Esophagus muscularis mucosa (tissue), 4 donors: ENCODE results near the gene MBD3. TPM values are rescaled to one million over a fixed set of nuclear protein-coding genes. Genes with fewer than 3 reads are reported as not detected.

Experiments used
- DNase-seq: peaks from one replicate; pipeline ENCODE4 v3.0.0-alpha.2; 2017; ENCODE audit errors: extremely low spot score
- H3K27ac ChIP-seq, 4 donors: fragments of 200-600 bp; sonication (generic); replicated peaks in 1 of 4; 1 replicate in 3 of 4; 2 replicates in 1 of 4; pipeline ENCODE4 v1.5.1; 2016 to 2019; ENCODE audit warnings: mild to moderate bottlenecking in 1 of 4
- H3K27me3 ChIP-seq, 4 donors: fragments of 200-600 bp; sonication (generic); one replicate each; pipeline versions ENCODE4 v1.5.1 to v1.6.0; 2016 to 2019
- H3K36me3 ChIP-seq, 4 donors: fragments of 200-600 bp; sonication (generic); one replicate each; pipeline ENCODE4 v1.5.1; 2016 to 2019
- H3K4me1 ChIP-seq, 4 donors: fragments of 200-600 bp; sonication (generic); one replicate each; pipeline ENCODE4 v1.5.1; 2016 to 2019
- H3K4me3 ChIP-seq, 4 donors: fragments of 200-600 bp; sonication (generic); 1 replicate in 2 of 4; 2 replicates in 2 of 4; pipeline ENCODE4 v1.5.1; 2016 to 2019; ENCODE audit warnings: mild to moderate bottlenecking in 4 of 4, moderate library complexity in 1 of 4
- H3K9me3 ChIP-seq, 4 donors: fragments of 200-600 bp; sonication (generic); 1 replicate in 3 of 4; 2 replicates in 1 of 4; pipeline ENCODE4 v1.5.1; 2016 to 2019
- CTCF ChIP-seq, 3 experiments: fragments of 200-600 bp in 2 of 3; fragments of 450-650 bp in 1 of 3; sonication (generic) in 2 of 3; IDR thresholded peaks; one replicate each; pipeline ENCODE4 v1.5.1; 2017 to 2019; ENCODE audit warnings: antibody characterized with exemption in 3 of 3, mild to moderate bottlenecking in 2 of 3, moderate library complexity in 1 of 3
- EP300 ChIP-seq: sonication (generic); formaldehyde crosslinking; IDR thresholded peaks from one replicate; pipeline ENCODE4 v1.6.1; 2017; ENCODE audit warnings: antibody characterized with exemption
- POLR2A ChIP-seq: fragments of 450-650 bp; IDR thresholded peaks from one replicate; pipeline ENCODE4 v1.6.1; 2017; ENCODE audit warnings: antibody characterized with exemption, moderate library complexity, mild to moderate bottlenecking, low read depth
- POLR2AphosphoS5 ChIP-seq, 2 donors: sonication (generic); formaldehyde crosslinking; IDR thresholded peaks; one replicate each; pipeline ENCODE4 v1.6.1; 2017; ENCODE audit warnings: antibody characterized with exemption in 2 of 2
- WGBS: methylation state at CpG from one replicate; pipeline ENCODE4 v1.1.5; 2018; 5-methylcytosine and 5-hydroxymethylcytosine counted together
- intact Hi-C: fragments of 100-400 bp; cut with DNase I; formaldehyde crosslinking; loops from one replicate; pipeline ENCODE4 v1.15.1; 2023
- total RNA-seq, 4 donors: library from RNA; depleted of rRNA; stranded (reverse); fragments of >200 nt; gene quantifications; one replicate each; pipeline versions ENCODE4 v1.1.0 to v1.2.1, GENCODE V29; 2016

Gene MBD3
- total RNA-seq, 4 donors from 2014 or later = 81.8 to 152 (median 114) TPM

GRCh38 chr19:1605236-1606137 is 12.8 kb upstream of the MBD3 start, which contains the start of gene UQCR11:
Gene UQCR11, minus strand, starts transcription at chr19:1605462. Its CDS starts 53 bp downstream, at chr19:1605409.
- WGBS = 0% methylated on average over 31 of the region's 79 CpGs
- H3K4me3 ChIP-seq = peak within 1 kb of the TSS; percentile 80 to 100 (median 95)
- H3K36me3 ChIP-seq = peaks cover 0 to 27% (median 18%) of the 10 kb centered on the region in 4 donors
- peaks cover 30 to 64% (median 44%) of the 10 kb centered on the region in 4 donors for H3K4me1 ChIP-seq
- intact Hi-C loops = loop anchor here (2.0 kb wide), 1 partner anchor 45 kb away; no protein-coding TSS in a partner anchor
- peak within 1 kb of the TSS; percentile 92 to 95 (median 94) for H3K27ac ChIP-seq
- peak; percentile 99 for DNase-seq
- TF ChIP-seq POLR2AphosphoS5 (IDR thresholded peaks at IDR 0.05) = peak; percentile 70 to 78
- TF ChIP-seq POLR2A = no peak
- TF ChIP-seq CTCF (IDR thresholded peaks at IDR 0.05) = peak; percentile 55 to 69 (median 64)
- no peak for TF ChIP-seq EP300
- no peaks in the 10 kb centered on the region for H3K27me3 ChIP-seq
- H3K9me3 ChIP-seq = no peaks in the 10 kb centered on the region

GRCh38 chr19:1602091-1602707 is 9.5 kb upstream of the MBD3 start:
- H3K4me3 ChIP-seq = no peak overlapping the region
- H3K4me1 ChIP-seq = peaks cover 30 to 72% (median 48%) of the 10 kb centered on the region in 4 donors
- H3K27ac ChIP-seq = no peak overlapping the region
- no peaks in the 10 kb centered on the region for H3K9me3 ChIP-seq
- TF ChIP-seq CTCF (IDR thresholded peaks at IDR 0.05) = no peak
- TF ChIP-seq EP300 = no peak
- no peak for TF ChIP-seq POLR2AphosphoS5 (IDR thresholded peaks at IDR 0.05)
- no peak for TF ChIP-seq POLR2A
- H3K27me3 ChIP-seq = no peaks in the 10 kb centered on the region
- WGBS = 92% methylated on average over 21 of the region's 21 CpGs
- H3K36me3 ChIP-seq = peaks cover 23 to 45% (median 33%) of the 10 kb centered on the region in 4 donors
- DNase-seq = no peak
- intact Hi-C loops = loop anchor here (5.0 kb wide), 1 partner anchor 35 kb away; the partner anchor contains the start of gene MEX3D

DNA sequence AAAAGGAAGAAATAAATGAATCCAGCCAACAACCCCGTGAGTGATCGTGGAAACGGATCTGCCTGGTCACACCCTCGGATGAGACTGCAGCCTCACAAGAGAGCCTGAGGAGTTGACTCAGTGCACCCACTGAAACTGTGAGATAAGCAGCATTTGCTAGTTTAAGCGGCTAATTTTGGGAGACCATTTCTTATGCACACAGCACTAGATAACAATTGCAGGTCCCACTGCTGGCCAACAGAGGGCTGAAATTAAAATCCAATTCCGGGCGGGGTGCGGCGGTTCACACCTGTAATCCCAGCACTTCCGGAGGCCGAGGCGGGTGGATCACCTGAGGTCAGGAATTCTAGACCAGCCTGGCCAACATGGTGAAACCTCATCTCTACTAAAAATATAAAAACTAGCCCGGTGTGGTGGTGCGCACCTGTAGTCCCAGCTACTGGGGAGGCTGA is 9.0 kb upstream of the MBD3 start:
- Histone ChIP-seq H3K4me3 (no peak overlapping the region), H3K9me3 (no peaks in the 10 kb centered on the region), H3K27me3 (no peaks in the 10 kb centered on the region), H3K36me3 (peaks cover 27 to 51% (median 39%) of the 10 kb centered on the region in 4 donors), H3K27ac (no peak overlapping the region), H3K4me1 (peaks cover 30 to 70% (median 45%) of the 10 kb centered on the region in 4 donors)
- intact Hi-C loops = loop anchor here (5.0 kb wide), 1 partner anchor 34 kb away; the partner anchor contains the start of gene MEX3D
- no peak for DNase-seq
- TF ChIP-seq POLR2A = no peak
- TF ChIP-seq POLR2AphosphoS5 (IDR thresholded peaks at IDR 0.05) = no peak
- TF ChIP-seq CTCF (IDR thresholded peaks at IDR 0.05) = no peak
- no peak for TF ChIP-seq EP300
- 93% methylated on average over 14 of the region's 14 CpGs for WGBS

- no peaks in the 10 kb centered on the region for H3K27me3 ChIP-seq
- no peak overlapping the region for H3K27ac ChIP-seq
- H3K9me3 ChIP-seq = no peaks in the 10 kb centered on the region
- H3K4me3 ChIP-seq = no peak overlapping the region
- 96% methylated on average over 3 of the region's 15 CpGs for WGBS
- peaks cover 19 to 53% (median 32%) of the 10 kb centered on the region in 4 donors for H3K4me1 ChIP-seq
- TF ChIP-seq EP300 = no peak
- no peak for TF ChIP-seq POLR2AphosphoS5 (IDR thresholded peaks at IDR 0.05)
- no peak for TF ChIP-seq POLR2A
- TF ChIP-seq CTCF (IDR thresholded peaks at IDR 0.05) = no peak
- DNase-seq = no peak
- H3K36me3 ChIP-seq = peaks cover 27 to 64% (median 58%) of the 10 kb centered on the region in 4 donors
- intact Hi-C loops = no loop called here
These were observed 6.8 kb upstream of the MBD3 start for GRCh38 chr19:1599460-1599846.
